Stimulated activated memory B cell treated with anti-CD40 and anti-IgM and Interleukin-4, amounts not matched to agents 10 μg/mL and 1 μg/mL and 100 μg/mL, for 72 hours (primary cell): ENCODE measurements around the gene C1orf87.

Experiments
- ATAC-seq: fragments of 150-1000 bp; cut with Tn5 transposase; 2 replicates; pipeline ENCODE4 v1.10.0; 2021
- H3K27ac Mint-ChIP-seq: one replicate; pipeline ENCODE4 v1.8.0; 2022; ENCODE audit warnings: mild to moderate bottlenecking, mixed read lengths
- H3K27me3 Mint-ChIP-seq: one replicate; pipeline ENCODE4 v1.8.0; 2022; ENCODE audit warnings: mixed read lengths
- H3K36me3 Mint-ChIP-seq: one replicate; pipeline ENCODE4 v1.8.0; 2022; ENCODE audit warnings: mixed read lengths
- H3K4me1 Mint-ChIP-seq: one replicate; pipeline ENCODE4 v1.8.0; 2022; ENCODE audit warnings: mixed read lengths
- H3K4me3 Mint-ChIP-seq: one replicate; pipeline ENCODE4 v1.8.0; 2022; ENCODE audit warnings: mild to moderate bottlenecking, moderate library complexity, mixed read lengths
- H3K9me3 Mint-ChIP-seq: one replicate; pipeline ENCODE4 v1.8.0; 2022; ENCODE audit warnings: mixed read lengths

Gene C1orf87

GRCh38 chr1:60036856-60037460 is 36.6 kb downstream of the C1orf87 start:
- ATAC-seq: no peak
- H3K27me3 Mint-ChIP-seq: no peaks in the 10 kb centered on the region
- no peak overlapping the region for H3K4me3 Mint-ChIP-seq
- no peak overlapping the region for H3K27ac Mint-ChIP-seq
- no peaks in the 10 kb centered on the region for H3K9me3 Mint-ChIP-seq
- H3K4me1 Mint-ChIP-seq: no peaks in the 10 kb centered on the region
- no peaks in the 10 kb centered on the region for H3K36me3 Mint-ChIP-seq

DNA sequence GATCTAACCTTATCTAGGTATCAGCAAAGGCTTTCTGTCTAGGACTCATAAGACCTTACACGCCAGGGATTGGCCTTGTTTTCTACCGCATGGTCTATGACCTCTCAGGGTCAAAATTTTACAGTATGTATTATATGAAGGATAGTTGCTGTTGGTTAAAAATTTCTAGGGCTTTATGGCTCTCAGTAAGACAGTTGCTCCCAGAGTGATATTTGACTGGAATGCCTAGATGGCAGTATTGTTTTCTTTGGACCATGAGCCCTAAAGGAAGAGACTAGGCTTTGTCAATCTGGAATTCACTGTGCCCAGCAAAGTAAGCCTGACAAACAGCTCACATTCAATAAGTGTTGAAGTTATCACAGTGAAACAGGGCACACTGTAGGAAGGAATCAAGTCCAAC is 37.6 kb downstream of the C1orf87 start:
- no peak overlapping the region for H3K27ac Mint-ChIP-seq
- ATAC-seq: no peak
- H3K36me3 Mint-ChIP-seq: no peaks in the 10 kb centered on the region
- H3K4me1 Mint-ChIP-seq: no peaks in the 10 kb centered on the region
- no peak overlapping the region for H3K4me3 Mint-ChIP-seq
- no peaks in the 10 kb centered on the region for H3K9me3 Mint-ChIP-seq
- no peaks in the 10 kb centered on the region for H3K27me3 Mint-ChIP-seq

DNA sequence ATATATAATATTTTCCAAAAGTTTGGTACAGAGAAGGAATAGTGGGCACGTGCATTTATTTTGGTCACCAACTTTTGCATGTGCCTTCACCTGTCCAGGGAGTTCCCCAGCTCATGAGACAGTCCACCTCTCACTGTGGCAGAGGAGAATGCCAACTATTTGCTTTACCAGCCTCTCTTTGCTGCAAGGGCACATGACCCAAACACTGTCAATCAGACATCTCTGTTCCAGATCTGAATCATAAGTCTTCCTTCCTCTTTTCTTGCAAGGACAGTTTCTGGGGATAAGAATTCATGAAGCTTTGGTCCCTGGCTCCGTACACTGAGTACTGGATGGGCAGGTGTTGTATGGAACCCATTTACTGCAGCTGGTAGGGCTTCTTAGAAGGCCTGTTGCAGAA is 38.6 kb downstream of the C1orf87 start:
- Mint-ChIP-seq H3K4me3 (no peak overlapping the region), H3K36me3 (no peaks in the 10 kb centered on the region), H3K27ac (no peak overlapping the region), H3K27me3 (peaks cover 3% of the 10 kb centered on the region), H3K4me1 (no peaks in the 10 kb centered on the region), H3K9me3 (no peaks in the 10 kb centered on the region)
- ATAC-seq: peak; percentile 28

- Mint-ChIP-seq H3K27me3 (peaks cover 20% of the 10 kb centered on the region), H3K4me3 (no peak overlapping the region), H3K4me1 (no peaks in the 10 kb centered on the region), H3K36me3 (no peaks in the 10 kb centered on the region), H3K27ac (no peak overlapping the region), H3K9me3 (no peaks in the 10 kb centered on the region)
- ATAC-seq: no peak
Observed at GRCh38 chr1:60033066-60033465, 40.5 kb downstream of the C1orf87 start.

- Mint-ChIP-seq H3K36me3 (no peaks in the 10 kb centered on the region), H3K4me3 (no peak overlapping the region), H3K27ac (no peak overlapping the region), H3K4me1 (no peaks in the 10 kb centered on the region), H3K9me3 (no peaks in the 10 kb centered on the region), H3K27me3 (peaks cover 20% of the 10 kb centered on the region)
- no peak for ATAC-seq
Observed at GRCh38 chr1:60031146-60031545, 42.4 kb downstream of the C1orf87 start.

GRCh38 chr1:60025552-60025951 is 48.0 kb downstream of the C1orf87 start:
- no peak overlapping the region for H3K4me3 Mint-ChIP-seq
- H3K36me3 Mint-ChIP-seq: no peaks in the 10 kb centered on the region
- peaks cover 5% of the 10 kb centered on the region for H3K9me3 Mint-ChIP-seq
- H3K4me1 Mint-ChIP-seq: no peaks in the 10 kb centered on the region
- peaks cover 20% of the 10 kb centered on the region for H3K27me3 Mint-ChIP-seq
- ATAC-seq: no peak
- no peak overlapping the region for H3K27ac Mint-ChIP-seq

GRCh38 chr1:60017508-60018205 is 55.9 kb downstream of the C1orf87 start:
- ATAC-seq: no peak
- H3K9me3 Mint-ChIP-seq: peaks cover 18% of the 10 kb centered on the region
- no peaks in the 10 kb centered on the region for H3K36me3 Mint-ChIP-seq
- no peak overlapping the region for H3K4me3 Mint-ChIP-seq
- H3K27me3 Mint-ChIP-seq: peaks cover 25% of the 10 kb centered on the region
- no peak overlapping the region for H3K27ac Mint-ChIP-seq
- no peaks in the 10 kb centered on the region for H3K4me1 Mint-ChIP-seq

DNA sequence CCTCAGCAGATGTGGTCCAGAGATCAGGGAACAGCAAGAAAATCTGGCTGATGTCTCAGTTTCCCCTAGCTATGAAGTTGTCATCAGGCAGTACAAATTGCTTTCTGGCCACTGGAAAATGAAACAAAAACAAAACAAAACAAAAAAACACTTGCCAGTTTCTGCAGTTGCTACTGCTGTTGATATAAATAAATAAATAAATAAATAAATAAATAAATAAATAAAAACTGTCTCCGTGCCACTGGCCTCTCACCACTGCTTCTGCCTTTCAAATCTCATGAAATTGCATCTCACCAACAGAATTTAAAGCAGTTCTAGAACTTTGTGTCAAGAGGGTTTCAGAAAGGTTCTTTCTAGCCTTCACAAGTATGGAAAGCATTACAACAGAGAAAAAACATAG is 62.9 kb downstream of the C1orf87 start:
- no peak for ATAC-seq
- Mint-ChIP-seq H3K4me1 (no peaks in the 10 kb centered on the region), H3K36me3 (no peaks in the 10 kb centered on the region), H3K27ac (no peak overlapping the region), H3K27me3 (peaks cover 24% of the 10 kb centered on the region), H3K4me3 (no peak overlapping the region), H3K9me3 (peaks cover 5% of the 10 kb centered on the region)

DNA sequence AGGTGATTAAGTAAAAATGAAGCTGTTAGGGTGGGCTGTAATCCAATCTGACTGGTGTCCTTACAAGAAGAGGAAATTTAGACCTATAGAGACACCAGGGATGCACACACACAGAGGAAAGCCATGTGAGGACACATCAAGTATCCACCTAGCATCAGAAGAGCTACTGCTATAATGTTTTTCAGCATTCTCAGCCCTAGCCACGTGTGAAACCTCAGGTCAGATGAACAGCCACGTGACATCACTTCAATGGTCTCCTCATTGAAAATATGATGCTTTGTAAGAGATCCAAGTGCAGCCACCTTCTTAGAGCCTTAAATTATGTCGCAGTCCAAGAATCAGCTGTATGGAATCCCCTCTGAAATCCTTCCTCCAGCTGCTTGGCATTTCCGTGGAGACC is 65.1 kb downstream of the C1orf87 start:
- Mint-ChIP-seq H3K27ac (no peak overlapping the region), H3K36me3 (no peaks in the 10 kb centered on the region), H3K9me3 (no peaks in the 10 kb centered on the region), H3K4me1 (no peaks in the 10 kb centered on the region), H3K4me3 (no peak overlapping the region), H3K27me3 (peaks cover 15% of the 10 kb centered on the region)
- ATAC-seq: no peak

GRCh38 chr1:60000625-60001024 is 72.9 kb downstream of the C1orf87 start:
- no peak overlapping the region for H3K27ac Mint-ChIP-seq
- no peaks in the 10 kb centered on the region for H3K4me1 Mint-ChIP-seq
- H3K36me3 Mint-ChIP-seq: no peaks in the 10 kb centered on the region
- no peaks in the 10 kb centered on the region for H3K9me3 Mint-ChIP-seq
- ATAC-seq: no peak
- H3K4me3 Mint-ChIP-seq: no peak overlapping the region
- H3K27me3 Mint-ChIP-seq: no peaks in the 10 kb centered on the region

- ATAC-seq: no peak
- H3K4me1 Mint-ChIP-seq: no peaks in the 10 kb centered on the region
- H3K4me3 Mint-ChIP-seq: no peak overlapping the region
- no peaks in the 10 kb centered on the region for H3K27me3 Mint-ChIP-seq
- H3K27ac Mint-ChIP-seq: no peak overlapping the region
- H3K36me3 Mint-ChIP-seq: no peaks in the 10 kb centered on the region
- H3K9me3 Mint-ChIP-seq: no peaks in the 10 kb centered on the region
Observed at GRCh38 chr1:59999746-60000145, 73.8 kb downstream of the C1orf87 start.

GRCh38 chr1:59999006-59999405 is 74.6 kb downstream of the C1orf87 start:
- H3K9me3 Mint-ChIP-seq: no peaks in the 10 kb centered on the region
- H3K4me1 Mint-ChIP-seq: no peaks in the 10 kb centered on the region
- no peak for ATAC-seq
- no peak overlapping the region for H3K4me3 Mint-ChIP-seq
- peaks cover 5% of the 10 kb centered on the region for H3K27me3 Mint-ChIP-seq
- no peak overlapping the region for H3K27ac Mint-ChIP-seq
- H3K36me3 Mint-ChIP-seq: no peaks in the 10 kb centered on the region

DNA sequence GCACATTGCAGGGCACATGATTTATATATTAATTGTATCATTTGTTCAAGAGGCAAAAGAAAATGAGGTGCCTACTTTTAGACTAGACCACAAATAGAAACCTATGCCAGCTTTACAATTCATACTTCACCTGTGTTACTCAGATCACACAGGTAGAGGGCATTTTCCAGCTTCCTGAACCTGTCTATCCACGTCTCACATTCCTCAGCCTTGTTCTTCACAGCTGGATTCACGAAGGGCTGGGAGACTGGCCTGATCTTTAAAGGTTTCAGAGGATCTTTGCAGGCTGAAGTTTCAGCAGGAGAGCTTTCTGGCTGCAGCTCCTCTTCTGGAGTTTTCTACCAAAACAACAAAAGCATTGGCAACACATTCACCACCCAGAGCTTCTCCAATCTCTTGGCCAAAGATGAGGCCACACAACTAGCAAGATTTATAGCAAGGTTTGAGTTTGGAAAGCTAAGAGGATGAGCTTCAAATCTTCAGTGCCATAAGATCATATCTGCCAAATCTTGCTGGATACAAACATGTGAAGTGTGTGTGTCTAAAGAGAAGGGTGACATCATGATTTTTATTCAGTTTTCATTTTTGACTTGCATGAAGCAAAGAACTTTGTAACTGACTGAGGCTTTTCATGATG is 76.0 kb downstream of the C1orf87 start:
- no peak overlapping the region for H3K27ac Mint-ChIP-seq
- no peak overlapping the region for H3K4me3 Mint-ChIP-seq
- no peaks in the 10 kb centered on the region for H3K9me3 Mint-ChIP-seq
- no peak for ATAC-seq
- H3K27me3 Mint-ChIP-seq: peaks cover 6% of the 10 kb centered on the region
- no peaks in the 10 kb centered on the region for H3K36me3 Mint-ChIP-seq
- no peaks in the 10 kb centered on the region for H3K4me1 Mint-ChIP-seq

DNA sequence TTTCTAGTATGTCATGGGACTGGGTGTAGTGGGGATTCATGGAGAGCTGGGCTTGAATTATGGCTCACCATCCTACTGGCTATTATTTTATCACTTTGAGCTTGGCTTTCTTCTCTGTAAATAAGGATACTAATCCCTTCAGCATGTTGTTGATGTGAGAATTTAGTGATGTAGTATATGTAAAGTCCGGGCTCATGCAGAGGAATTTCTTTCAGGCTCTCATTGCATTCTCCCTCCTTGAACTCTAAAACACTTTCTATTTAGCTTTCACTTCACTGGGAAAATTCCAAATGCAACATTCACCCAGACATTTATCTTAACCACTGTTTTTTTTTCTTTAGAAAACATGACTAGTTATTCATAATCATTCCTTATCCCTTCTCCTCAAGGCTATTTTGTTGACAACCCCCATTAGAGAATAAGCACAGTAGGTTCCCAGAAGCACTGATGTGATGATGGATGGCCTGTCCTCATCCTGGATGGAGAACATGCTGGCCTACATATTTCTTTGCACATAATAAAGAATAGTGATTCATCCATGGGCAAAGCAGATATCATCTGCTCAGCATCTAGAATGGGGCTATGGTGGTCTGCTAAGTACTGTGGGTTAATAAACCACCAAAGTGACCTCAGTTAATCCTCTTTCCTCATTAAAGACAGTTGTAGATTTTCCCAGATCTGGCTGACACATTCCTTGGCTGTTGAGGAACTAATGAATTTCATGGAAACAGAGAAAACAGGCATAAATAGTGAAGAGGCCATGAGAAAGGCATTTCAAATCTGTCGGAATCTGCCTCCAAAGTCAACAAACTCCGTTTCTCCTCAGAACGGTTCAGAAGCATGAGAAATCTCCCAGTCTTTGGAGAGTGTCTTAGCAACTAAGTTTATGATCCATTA is 79.0 kb downstream of the C1orf87 start:
- no peak for ATAC-seq
- H3K9me3 Mint-ChIP-seq: no peaks in the 10 kb centered on the region
- peaks cover 6% of the 10 kb centered on the region for H3K27me3 Mint-ChIP-seq
- H3K36me3 Mint-ChIP-seq: no peaks in the 10 kb centered on the region
- no peak overlapping the region for H3K27ac Mint-ChIP-seq
- H3K4me1 Mint-ChIP-seq: no peaks in the 10 kb centered on the region
- no peak overlapping the region for H3K4me3 Mint-ChIP-seq

DNA sequence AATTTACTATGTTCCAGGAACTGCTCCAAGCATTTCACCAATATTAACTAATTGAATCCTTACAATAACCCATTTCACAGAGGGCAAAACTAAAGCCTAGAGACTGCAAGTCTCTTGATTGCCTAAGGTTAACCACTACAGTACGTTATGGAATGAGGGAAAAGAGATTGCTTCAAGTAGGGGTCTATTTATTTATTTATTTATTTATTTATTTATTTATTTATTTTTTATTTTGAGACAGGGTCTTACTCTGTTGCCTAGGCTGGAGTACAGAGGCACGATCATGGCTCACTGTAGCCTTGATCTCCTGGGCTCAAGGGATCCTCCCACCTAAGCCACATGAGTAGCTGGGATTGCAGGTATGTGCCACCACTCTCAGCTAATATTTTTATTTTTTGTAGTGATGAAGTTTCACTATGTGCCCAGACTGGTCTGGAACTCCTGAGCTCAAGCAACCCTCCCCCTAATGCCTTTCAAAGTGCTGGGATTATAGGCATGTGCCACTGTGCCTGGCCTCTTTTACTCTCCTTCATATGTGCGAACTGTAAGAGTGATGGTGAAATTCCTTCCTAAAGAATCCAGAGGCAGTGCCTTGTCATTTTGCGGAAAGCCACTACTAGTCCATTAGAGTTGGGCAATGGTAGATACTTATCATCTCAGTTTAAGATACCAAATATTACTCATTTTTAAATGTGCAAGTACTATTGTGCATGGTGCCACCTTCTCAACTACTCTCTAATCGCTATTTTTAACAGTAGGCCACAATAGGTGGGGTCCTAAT is 81.3 kb downstream of the C1orf87 start:
- Mint-ChIP-seq H3K4me1 (no peaks in the 10 kb centered on the region), H3K27ac (no peak overlapping the region), H3K4me3 (no peak overlapping the region), H3K36me3 (no peaks in the 10 kb centered on the region), H3K27me3 (peaks cover 6% of the 10 kb centered on the region), H3K9me3 (no peaks in the 10 kb centered on the region)
- ATAC-seq: no peak
